H1 (cell line): ENCODE data around the gene PRSS23. TPM values are rescaled to one million over a fixed set of nuclear protein-coding genes. Genes with fewer than 3 reads are reported as not detected.

ENCODE experiments used
- CTCF ChIA-PET: fragments of 300-600 bp; sonication (Branson Sonifier 250); formaldehyde crosslinking; loops from one replicate; lab custom pipeline; 2021; ENCODE audit not compliant: partially characterized antibody; lab: Charles Lee
- POLR2A ChIA-PET: fragments of 300-600 bp; sonication (Branson Sonifier 250); formaldehyde crosslinking; loops from one replicate; lab custom pipeline; 2021; ENCODE audit warnings: inconsistent platforms; ENCODE audit not compliant: partially characterized antibody; lab: Charles Lee
- DNase-seq, 2 experiments: peaks; one replicate each; pipeline versions ENCODE4 v3.0.0 to v3.0.0-alpha.2; 2010 to 2022; ENCODE audit warnings: low spot score in 2 of 2, low read depth in 1 of 2, mixed read lengths in 1 of 2
- FAIRE-seq: peaks from 2 replicates; lab custom pipeline; 2011; peaks lifted over from hg19 to GRCh38; lab: Jason Lieb, UNC
- H2AFZ ChIP-seq: 2 replicates; pipeline ENCODE4 v1.8.1; 2012; ENCODE audit warnings: low read length, inconsistent platforms
- H2AK5ac ChIP-seq: 2 replicates; pipeline ENCODE4 v1.6.1; 2013; ENCODE audit warnings: low read depth, low read length
- H2BK120ac ChIP-seq: replicated peaks from 2 replicates; pipeline ENCODE3; 2013; ENCODE audit warnings: low read depth, low read length, inconsistent platforms
- H2BK12ac ChIP-seq: 2 replicates; pipeline ENCODE4 v1.6.1; 2013; ENCODE audit warnings: low read depth, low read length
- H2BK15ac ChIP-seq: 2 replicates; pipeline ENCODE4 v1.6.1; 2013; ENCODE audit warnings: low read length
- H2BK20ac ChIP-seq: 2 replicates; pipeline ENCODE4 v1.6.1; 2013; ENCODE audit warnings: low read length
- H2BK5ac ChIP-seq: 2 replicates; pipeline ENCODE4 v1.6.1; 2013; ENCODE audit warnings: low read depth, low read length
- H3K14ac ChIP-seq: 2 replicates; pipeline ENCODE4 v1.6.1; 2013; ENCODE audit warnings: inconsistent platforms; ENCODE audit not compliant: insufficient read length
- H3K18ac ChIP-seq: 2 replicates; pipeline ENCODE4 v1.6.1; 2013; ENCODE audit warnings: low read length; ENCODE audit errors: extremely low read depth
- H3K23ac ChIP-seq: 2 replicates; pipeline ENCODE4 v1.6.1; 2013; ENCODE audit warnings: inconsistent platforms; ENCODE audit not compliant: insufficient read length
- H3K23me2 ChIP-seq: 2 replicates; pipeline ENCODE4 v1.6.1; 2013; ENCODE audit warnings: low read depth, low read length
- H3K27ac ChIP-seq: 2 replicates; pipeline ENCODE4 v1.6.1; 2011; ENCODE audit warnings: low read depth, low read length, inconsistent platforms
- H3K27me3 ChIP-seq, 4 experiments: replicated peaks in 1 of 4; 1 replicate in 1 of 4; 2 replicates in 3 of 4; pipeline versions ENCODE4 v1.6.1 to v1.8.1; 2011 to 2013; ENCODE audit warnings: low read length in 3 of 4, mild to moderate bottlenecking in 3 of 4, inconsistent platforms in 2 of 4, mixed read lengths in 2 of 4, moderate library complexity in 1 of 4; ENCODE audit not compliant: control insufficient read depth in 3 of 4, insufficient read depth in 3 of 4; ENCODE audit errors: extremely low read depth in 1 of 4
- H3K36me3 ChIP-seq, 4 experiments: 2 replicates each; pipeline versions ENCODE4 v1.6.1 to v1.8.1; 2011 to 2013; ENCODE audit warnings: mild to moderate bottlenecking in 4 of 4, low read length in 3 of 4, moderate library complexity in 2 of 4, control low read depth in 1 of 4, inconsistent platforms in 1 of 4; ENCODE audit not compliant: insufficient read depth in 4 of 4, control insufficient read depth in 2 of 4
- H3K4ac ChIP-seq: replicated peaks from 2 replicates; pipeline ENCODE3; 2013; ENCODE audit warnings: low read length, low read depth, mixed read lengths, inconsistent platforms; ENCODE audit not compliant: insufficient read length
- H3K4me1 ChIP-seq, 4 experiments: replicated peaks in 1 of 4; 1 replicate in 1 of 4; 2 replicates in 3 of 4; pipeline versions ENCODE4 v1.6.1 to v1.8.1; 2011 to 2013; ENCODE audit warnings: low read length in 3 of 4, inconsistent platforms in 2 of 4, mixed read lengths in 1 of 4; ENCODE audit not compliant: insufficient read depth in 4 of 4, control insufficient read depth in 3 of 4
- H3K4me2 ChIP-seq, 2 experiments: 2 replicates each; pipeline versions ENCODE4 v1.6.1 to v1.8.1; 2011 to 2013; ENCODE audit warnings: low read depth in 2 of 2, low read length in 2 of 2, control low read depth in 1 of 2, inconsistent platforms in 1 of 2, mild to moderate bottlenecking in 1 of 2; ENCODE audit not compliant: insufficient read depth in 1 of 2
- H3K4me3 ChIP-seq, 4 experiments: fragments of 200-600, 300-600 bp in 1 of 4; sonication (generic), shearing (Covaris generic), sonication (Bioruptor Twin) in 1 of 4; 2 replicates each; pipeline versions ENCODE4 v1.5.1 to v1.8.1; 2011 to 2016; ENCODE audit warnings: low read length in 4 of 4, low read depth in 3 of 4, control low read depth in 2 of 4, inconsistent platforms in 2 of 4, mild to moderate bottlenecking in 2 of 4, mixed read lengths in 1 of 4, moderate library complexity in 1 of 4; ENCODE audit not compliant: insufficient read depth in 2 of 4; ENCODE audit errors: extremely low read depth in 1 of 4
- H3K56ac ChIP-seq: replicated peaks from 2 replicates; pipeline ENCODE3; 2013; ENCODE audit warnings: low read depth, mild to moderate bottlenecking, mixed read lengths, low read length, inconsistent platforms; ENCODE audit not compliant: insufficient read length
- H3K79me1 ChIP-seq: 2 replicates; pipeline ENCODE4 v1.6.1; 2013; ENCODE audit warnings: low read depth, low read length, control low read depth
- H3K79me2 ChIP-seq, 2 experiments: 2 replicates each; pipeline versions ENCODE4 v1.6.1 to v1.8.1; 2012 to 2013; ENCODE audit warnings: low read length in 2 of 2, mild to moderate bottlenecking in 2 of 2, inconsistent platforms in 1 of 2; ENCODE audit not compliant: insufficient read depth in 2 of 2, control insufficient read depth in 1 of 2
- H3K9ac ChIP-seq, 4 experiments: replicated peaks in 1 of 4; 1 replicate in 1 of 4; 2 replicates in 3 of 4; pipeline versions ENCODE4 v1.6.1 to v1.8.1; 2011 to 2013; ENCODE audit warnings: low read depth in 3 of 4, low read length in 3 of 4, control low read depth in 2 of 4, mild to moderate bottlenecking in 2 of 4, moderate library complexity in 2 of 4, inconsistent platforms in 1 of 4; ENCODE audit errors: extremely low read depth in 1 of 4
- H3K9me3 ChIP-seq, 2 experiments: 2 replicates each; pipeline versions ENCODE4 v1.6.1 to v1.8.1; 2012 to 2013; ENCODE audit warnings: mild to moderate bottlenecking in 2 of 2, moderate library complexity in 2 of 2, control low read depth in 1 of 2, inconsistent platforms in 1 of 2, low read depth in 1 of 2, low read length in 1 of 2, mixed read lengths in 1 of 2; ENCODE audit not compliant: insufficient read depth in 2 of 2
- H4K20me1 ChIP-seq, 2 experiments: replicated peaks in 1 of 2; 2 replicates each; pipeline versions ENCODE3 to v1.8.1; 2011 to 2013; ENCODE audit warnings: inconsistent platforms in 2 of 2, low read length in 2 of 2, mild to moderate bottlenecking in 1 of 2; ENCODE audit not compliant: insufficient read depth in 2 of 2, control insufficient read depth in 1 of 2
- H4K5ac ChIP-seq: 2 replicates; pipeline ENCODE4 v1.6.1; 2013; ENCODE audit warnings: low read length, low read depth, mixed read lengths, inconsistent platforms; ENCODE audit not compliant: insufficient read length
- H4K8ac ChIP-seq: 2 replicates; pipeline ENCODE4 v1.8.0; 2013; ENCODE audit warnings: mild to moderate bottlenecking, moderate library complexity, low read length, inconsistent platforms; ENCODE audit not compliant: insufficient read depth; ENCODE audit errors: extremely low read depth
- H4K91ac ChIP-seq: replicated peaks from 2 replicates; pipeline ENCODE3; 2013; ENCODE audit warnings: low read length, mixed read lengths, inconsistent platforms; ENCODE audit not compliant: insufficient read length
- ASH2L ChIP-seq: fragments of 200-600, 300-600 bp; sonication (generic); IDR thresholded peaks from one replicate; pipeline ENCODE4 v1.7.1; 2017; ENCODE audit warnings: low read length
- CEBPB ChIP-seq: IDR thresholded peaks from 2 replicates; pipeline ENCODE4 v1.6.1; 2012; ENCODE audit warnings: low read depth, low read length
- CHD2 ChIP-seq: IDR thresholded peaks from 2 replicates; pipeline ENCODE4 v1.6.1; 2012; ENCODE audit warnings: low read length, improper control_type of control experiment
- CTCF ChIP-seq, 3 experiments: IDR thresholded peaks; 1 replicate in 2 of 3; 2 replicates in 1 of 3; pipeline versions ENCODE4 v1.5.1 to v1.6.1; 2011; ENCODE audit warnings: low read length in 3 of 3, mild to moderate bottlenecking in 3 of 3, inconsistent platforms in 2 of 3, low read depth in 1 of 3, moderate library complexity in 1 of 3; ENCODE audit not compliant: insufficient read depth in 1 of 3; ENCODE audit errors: control extremely low read depth in 1 of 3
- EP300 ChIP-seq, 2 experiments: IDR thresholded peaks; 1 replicate in 1 of 2; 2 replicates in 1 of 2; pipeline ENCODE4 v1.6.1; 2011 to 2012; ENCODE audit warnings: low read depth in 2 of 2, low read length in 2 of 2, mild to moderate bottlenecking in 2 of 2, borderline replicate concordance in 1 of 2, inconsistent platforms in 1 of 2, moderate library complexity in 1 of 2
- FOSL1 ChIP-seq: IDR thresholded peaks from 2 replicates; pipeline ENCODE4 v1.6.1; 2011; ENCODE audit warnings: mild to moderate bottlenecking, low read depth, low read length, moderate library complexity; ENCODE audit not compliant: insufficient read depth
- JUN ChIP-seq: IDR thresholded peaks from 2 replicates; pipeline ENCODE4 v1.6.1; 2011; ENCODE audit warnings: low read depth, mild to moderate bottlenecking, improper control_type of control experiment, low read length
- KDM1A ChIP-seq: fragments of 200-600, 300-600 bp; sonication (generic); IDR thresholded peaks from 2 replicates; pipeline ENCODE4 v1.7.1; 2016; ENCODE audit warnings: mild to moderate bottlenecking, low read length, borderline replicate concordance
- NANOG ChIP-seq: IDR thresholded peaks from 2 replicates; pipeline ENCODE4 v1.6.1; 2011; ENCODE audit warnings: low read length, low read depth, mild to moderate bottlenecking, inconsistent platforms; ENCODE audit not compliant: insufficient read depth, poor library complexity, severe bottlenecking
- POU5F1 ChIP-seq: IDR thresholded peaks from 2 replicates; pipeline ENCODE4 v1.6.1; 2011; ENCODE audit warnings: low read depth, mild to moderate bottlenecking, low read length, moderate library complexity
- RFX5 ChIP-seq: IDR thresholded peaks from 2 replicates; pipeline ENCODE4 v1.6.1; 2011; ENCODE audit warnings: low read depth, low read length, improper control_type of control experiment, borderline replicate concordance
- SP2 ChIP-seq: IDR thresholded peaks from 2 replicates; pipeline ENCODE4 v1.6.1; 2012; ENCODE audit warnings: mild to moderate bottlenecking, low read length, inconsistent platforms
- WGBS, 2 experiments: shearing (Covaris generic) in 1 of 2; methylation state at CpG; one replicate each; pipeline versions ENCODE4 v1.1.6 to v1.1.7; 2013 to 2015; ENCODE audit warnings: low lambda C conversion rate in 2 of 2, mixed read lengths in 2 of 2, inconsistent platforms in 1 of 2, low coverage in 1 of 2, missing lambda C conversion rate in 1 of 2; ENCODE audit not compliant: insufficient replicate concordance in 2 of 2, insufficient coverage in 1 of 2, insufficient read length in 1 of 2; ENCODE audit errors: extremely low coverage in 1 of 2, missing lambda C conversion rate in 1 of 2; 5-methylcytosine and 5-hydroxymethylcytosine counted together
- polyA plus RNA-seq, 7 experiments: library from polyadenylated mRNA; depleted of rRNA in 3 of 7; stranded (reverse) in 5 of 7; unstranded in 2 of 7; fragments of >200 nt in 5 of 7; fragments of 200-250 nt in 2 of 7; gene quantifications; 1 replicate in 5 of 7; 2 replicates in 1 of 7; 4 replicates in 1 of 7; pipeline versions ENCODE4 v1.2.1 to v1.2.3, GENCODE V29; 2011 to 2013; ENCODE audit warnings: missing spikeins in 2 of 7, mixed read lengths in 2 of 7
- total RNA-seq: library from RNA; stranded (reverse); fragmentation: NEBNext Ultra II Directional; extraction: Animal tissue kit (Norgen Biotek cat#: 25700); gene quantifications from 2 replicates; pipeline ENCODE4 v1.2.1, GENCODE V29; 2021

Gene PRSS23
- total and polyA plus RNA-seq, 2 of the 8 experiments (the other 6 are each of a cell fraction or from before 2014, with no cell fraction given): 4.4 to 5.6 TPM

DNA sequence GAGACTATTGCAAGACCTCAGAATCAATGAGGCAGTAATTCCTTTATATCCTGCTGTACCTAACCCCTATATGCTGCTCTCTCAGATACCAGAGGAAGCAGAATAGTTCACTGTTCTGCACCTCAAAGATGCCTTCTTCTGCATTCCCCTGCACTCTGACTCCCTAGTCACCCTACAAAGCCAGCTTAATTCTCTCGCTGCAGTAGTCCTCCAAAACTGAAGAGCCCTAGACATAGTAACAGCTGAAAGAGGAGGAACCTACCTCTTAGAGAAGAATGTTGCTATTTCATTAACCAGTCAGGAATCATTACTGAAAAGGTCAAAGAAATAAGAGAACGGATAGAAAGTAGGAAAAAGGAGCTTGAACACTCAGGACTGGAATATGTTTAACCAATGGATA, 49.3 kb downstream of the PRSS23 start:
- no peaks in the 10 kb centered on the region for H4K20me1 ChIP-seq
- H3K27ac ChIP-seq: no peak overlapping the region
- H3K14ac ChIP-seq: no peak overlapping the region
- H2BK20ac ChIP-seq: no peak overlapping the region
- H3K23ac ChIP-seq: no peak overlapping the region
- no peaks in the 10 kb centered on the region for H3K4me1 ChIP-seq
- H3K4me3 ChIP-seq: no peak overlapping the region
- H3K36me3 ChIP-seq: no peaks in the 10 kb centered on the region
- no peak overlapping the region for H3K56ac ChIP-seq
- H3K23me2 ChIP-seq: no peaks in the 10 kb centered on the region
- H3K79me1 ChIP-seq: no peaks in the 10 kb centered on the region
- H2AFZ ChIP-seq: no peak overlapping the region
- H3K9me3 ChIP-seq: no peaks in the 10 kb centered on the region
- H4K8ac ChIP-seq: no peak overlapping the region
- ChIA-PET POLR2A (no interaction called here), CTCF (interaction anchor here (0.9 to 3.1 kb wide), 5 partner anchors 20 to 280 kb away, joined by 3 to 15 read pairs (median 3); no protein-coding TSS in a partner anchor)
- no peak overlapping the region for H3K9ac ChIP-seq
- H3K79me2 ChIP-seq: no peaks in the 10 kb centered on the region
- no peak overlapping the region for H4K5ac ChIP-seq
- DNase-seq (no peak), FAIRE-seq (no peak)
- H2BK12ac ChIP-seq: no peak overlapping the region
- no peak overlapping the region for H2BK5ac ChIP-seq
- H2BK120ac ChIP-seq: no peak overlapping the region
- H3K18ac ChIP-seq: no peak overlapping the region
- no peak overlapping the region for H2BK15ac ChIP-seq
- no peak overlapping the region for H3K4me2 ChIP-seq
- 89% methylated on average over 2 of the region's 2 CpGs; no CpG with 5 or more reads in 1 of the 2 experiments for WGBS, 2 experiments
- H3K4ac ChIP-seq: no peak overlapping the region
- H2AK5ac ChIP-seq: no peak overlapping the region
- H4K91ac ChIP-seq: no peak overlapping the region
- H3K27me3 ChIP-seq: no peaks in the 10 kb centered on the region
- TF ChIP-seq SP2 (no peak), RFX5 (no peak), EP300 (IDR thresholded peaks at IDR 0.05; ENCODE audit: borderline replicate concordance in 1 of 2, low read depth in 2 of 2, low read length in 2 of 2) (no peak), CEBPB (no peak), ASH2L (no peak), POU5F1 (no peak), CTCF (IDR thresholded peaks at IDR 0.05; ENCODE audit: control extremely low read depth in 1 of 3, insufficient read depth in 1 of 3, low read depth in 1 of 3, low read length in 3 of 3) (no peak), NANOG (no peak), FOSL1 (no peak), JUN (no peak), CHD2 (no peak), KDM1A (no peak)
